Bronchial epithelial cell (primary cell): ENCODE results near the gene PDP2. TPM values are rescaled to one million over a fixed set of nuclear protein-coding genes. Genes with fewer than 3 reads are reported as not detected.

ENCODE experiments used
- DNase-seq: peaks from one replicate; pipeline ENCODE4 v3.0.0-alpha.2; 2010; ENCODE audit warnings: low read depth
- FAIRE-seq: peaks from 2 replicates; lab custom pipeline; 2011; peaks lifted over from hg19 to GRCh38; lab: Jason Lieb, UNC
- H3K27me3 ChIP-seq: 2 replicates; pipeline ENCODE4 v1.5.1; 2011; ENCODE audit warnings: low read length; ENCODE audit not compliant: control insufficient read depth, insufficient read depth
- H3K36me3 ChIP-seq: 2 replicates; pipeline ENCODE4 v1.5.1; 2011; ENCODE audit warnings: low read length; ENCODE audit not compliant: control insufficient read depth, insufficient read depth
- H3K4me3 ChIP-seq: 2 replicates; pipeline ENCODE4 v1.5.1; 2011; ENCODE audit warnings: mild to moderate bottlenecking, low read depth, low read length, control low read depth
- total RNA-seq: library from RNA; depleted of rRNA; stranded (reverse); fragments of >200 nt; gene quantifications from 2 replicates; pipeline ENCODE4 v1.2.1, GENCODE V29; 2014
- TF ChIP-seq, protein P1 (sequence below): IDR thresholded peaks from 2 replicates; pipeline ENCODE4 v1.5.1; 2011; ENCODE audit warnings: mild to moderate bottlenecking, moderate library complexity, low read length, control low read depth, inconsistent platforms; ENCODE audit not compliant: insufficient read depth, severe bottlenecking

Gene PDP2
- total RNA-seq, 1 donor from 2014 or later, result 9.0 TPM

DNA sequence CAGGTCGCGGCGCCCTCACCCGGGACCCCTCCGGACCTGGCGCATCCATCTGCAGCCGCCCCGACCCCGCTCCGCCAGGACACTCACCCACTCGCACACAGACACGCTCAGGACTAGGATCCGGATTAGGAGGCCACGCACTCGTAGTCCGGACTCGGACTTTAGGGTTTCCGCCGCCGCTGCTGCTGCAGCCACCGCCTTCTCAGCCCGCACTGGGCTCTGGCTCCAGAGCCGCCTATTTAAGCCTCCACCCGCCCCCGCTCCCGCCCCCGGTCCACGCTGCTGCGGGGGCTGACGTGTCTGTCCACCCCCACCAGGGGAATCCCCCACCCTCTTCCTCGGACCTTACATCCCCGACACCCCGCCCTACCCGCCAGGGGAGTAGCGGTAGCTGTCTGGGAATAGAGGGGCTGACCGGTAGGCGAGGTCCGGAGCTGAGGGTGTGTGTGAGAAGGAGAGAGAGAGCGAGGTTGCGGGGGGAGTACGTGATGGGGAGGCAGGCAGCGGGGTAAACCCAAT lies 45.1 kb downstream of the PDP2 start, which contains the start of gene RRAD:
Gene RRAD, minus strand, starts transcription at position 214 of the 519 bp plus-strand sequence. CDS start 356 bp downstream, outside the sequence.
- DNase-seq, result no peak
- Histone ChIP-seq H3K27me3 (no peaks in the 10 kb centered on the region), H3K36me3 (no peaks in the 10 kb centered on the region), H3K4me3 (peak within 1 kb of the TSS; percentile 34)
- no peak for FAIRE-seq
- TF ChIP-seq, protein P1, sequence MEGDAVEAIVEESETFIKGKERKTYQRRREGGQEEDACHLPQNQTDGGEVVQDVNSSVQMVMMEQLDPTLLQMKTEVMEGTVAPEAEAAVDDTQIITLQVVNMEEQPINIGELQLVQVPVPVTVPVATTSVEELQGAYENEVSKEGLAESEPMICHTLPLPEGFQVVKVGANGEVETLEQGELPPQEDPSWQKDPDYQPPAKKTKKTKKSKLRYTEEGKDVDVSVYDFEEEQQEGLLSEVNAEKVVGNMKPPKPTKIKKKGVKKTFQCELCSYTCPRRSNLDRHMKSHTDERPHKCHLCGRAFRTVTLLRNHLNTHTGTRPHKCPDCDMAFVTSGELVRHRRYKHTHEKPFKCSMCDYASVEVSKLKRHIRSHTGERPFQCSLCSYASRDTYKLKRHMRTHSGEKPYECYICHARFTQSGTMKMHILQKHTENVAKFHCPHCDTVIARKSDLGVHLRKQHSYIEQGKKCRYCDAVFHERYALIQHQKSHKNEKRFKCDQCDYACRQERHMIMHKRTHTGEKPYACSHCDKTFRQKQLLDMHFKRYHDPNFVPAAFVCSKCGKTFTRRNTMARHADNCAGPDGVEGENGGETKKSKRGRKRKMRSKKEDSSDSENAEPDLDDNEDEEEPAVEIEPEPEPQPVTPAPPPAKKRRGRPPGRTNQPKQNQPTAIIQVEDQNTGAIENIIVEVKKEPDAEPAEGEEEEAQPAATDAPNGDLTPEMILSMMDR, result no peak

DNA sequence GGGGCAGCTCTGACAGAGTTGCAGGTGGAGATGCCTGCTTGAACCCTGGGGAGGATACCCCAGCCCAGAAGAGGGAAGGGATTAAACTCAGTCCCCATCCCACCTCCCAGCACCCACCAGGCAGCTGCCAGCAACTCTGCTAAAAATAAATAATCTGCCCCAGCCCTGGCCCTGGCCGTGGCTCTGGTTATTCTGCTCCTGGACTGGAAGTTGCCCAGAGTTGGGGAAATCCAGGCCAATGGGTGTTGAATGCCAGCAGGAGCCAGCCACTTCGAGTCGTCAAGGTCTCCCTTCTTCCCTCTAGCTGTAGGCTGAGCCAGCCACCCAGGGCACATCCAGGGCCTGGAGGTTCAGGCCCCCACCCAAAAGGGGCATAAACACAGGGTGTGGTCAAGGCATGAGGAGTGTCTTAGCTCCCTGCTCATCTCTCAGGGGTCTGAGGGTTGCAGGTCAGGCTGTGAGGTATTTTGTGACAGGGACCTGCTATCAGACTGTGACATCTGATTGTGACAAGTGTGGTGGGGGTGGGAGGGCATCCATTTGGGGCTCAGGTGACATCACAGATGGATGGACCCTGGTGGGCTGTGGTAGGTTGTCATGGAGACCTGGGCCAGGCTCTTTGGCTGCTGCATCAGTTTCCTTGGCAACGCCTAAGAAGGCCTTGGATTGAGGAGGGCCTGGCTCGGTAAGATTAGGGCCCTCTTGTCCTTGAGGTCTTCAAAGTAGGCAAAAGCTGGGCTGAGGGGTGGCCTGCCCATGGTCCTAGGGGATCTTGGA lies 46.0 kb downstream of the PDP2 start:
- TF ChIP-seq, protein P1, result no peak
- Histone ChIP-seq H3K27me3 (no peaks in the 10 kb centered on the region), H3K4me3 (no peak overlapping the region), H3K36me3 (no peaks in the 10 kb centered on the region)
- DNase-seq (no peak), FAIRE-seq (no peak)

- peak; percentile 67 for DNase-seq
- H3K36me3 ChIP-seq, result no peaks in the 10 kb centered on the region
- H3K27me3 ChIP-seq, result no peaks in the 10 kb centered on the region
- FAIRE-seq, result peak; percentile 18
- TF ChIP-seq, protein P1, result no peak
- no peak overlapping the region for H3K4me3 ChIP-seq
Observed at GRCh38 chr16:66926961-66927436, 46.7 kb downstream of the PDP2 start.

GRCh38 chr16:66927918-66928649 lies 47.8 kb downstream of the PDP2 start:
- H3K4me3 ChIP-seq, result no peak overlapping the region
- peak; percentile 76 for DNase-seq
- H3K27me3 ChIP-seq, result no peaks in the 10 kb centered on the region
- FAIRE-seq, result no peak
- peaks cover 3% of the 10 kb centered on the region for H3K36me3 ChIP-seq
- TF ChIP-seq, protein P1, result no peak

DNA sequence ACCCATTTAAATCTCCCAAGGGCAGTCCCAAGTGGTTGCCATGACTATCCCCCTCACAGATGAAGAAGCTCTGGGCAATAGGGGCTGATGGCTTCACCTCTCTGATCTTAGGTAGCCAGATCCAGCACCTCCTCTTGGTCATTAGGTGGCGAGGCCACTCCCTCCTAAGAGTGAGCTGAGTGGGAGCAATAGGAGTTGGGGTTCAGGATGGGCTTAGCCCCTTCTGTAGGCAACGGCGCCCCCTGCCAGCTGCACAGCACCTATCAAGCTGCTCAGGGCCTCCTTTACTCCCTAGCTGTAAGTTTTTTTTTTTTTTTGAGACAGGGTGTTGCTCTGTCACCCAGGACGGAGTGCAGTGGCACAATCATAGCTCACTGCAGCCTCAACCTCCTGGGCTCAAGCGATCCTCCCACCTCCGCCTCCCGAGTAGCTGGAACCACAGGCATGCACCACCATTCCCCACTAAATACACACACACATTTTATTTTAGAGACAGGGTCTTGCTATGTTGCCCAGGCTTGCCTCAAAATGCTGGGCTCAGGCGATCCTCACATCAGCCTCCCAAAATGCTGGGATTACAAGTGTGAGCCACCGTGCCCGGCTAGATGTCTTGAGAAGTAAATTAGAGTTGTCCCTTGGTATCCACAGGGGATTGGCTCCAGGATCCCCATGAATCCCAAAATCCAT lies 48.5 kb downstream of the PDP2 start:
- no peak for FAIRE-seq
- DNase-seq, result no peak

More for the DNA sequence above, 48.5 kb downstream of the PDP2 start:
- Histone ChIP-seq H3K4me3 (no peak overlapping the region), H3K27me3 (no peaks in the 10 kb centered on the region), H3K36me3 (peaks cover 3% of the 10 kb centered on the region)
- TF ChIP-seq, protein P1, result peak; percentile 52
